CD4-positive, alpha-beta T cell (primary cell): ENCODE data around the gene PCOLCE2. TPM values are rescaled to one million over a fixed set of nuclear protein-coding genes. Genes with fewer than 3 reads are reported as not detected.

Source experiments
- ATAC-seq: fragments of 200-7000 bp; cut with Tn5 transposase; one replicate; pipeline ENCODE4 v1.10.0; 2022; ENCODE audit warnings: mild to moderate bottlenecking; ENCODE audit not compliant: poor library complexity
- CTCF ChIA-PET: fragments of 350-600 bp; sonication (Branson Sonifier 250); formaldehyde crosslinking; loops from one replicate; lab custom pipeline; 2021; ENCODE audit warnings: antibody characterized with exemption, inconsistent platforms; lab: Charles Lee
- POLR2A ChIA-PET: fragments of 350-600 bp; sonication (Branson Sonifier 250); formaldehyde crosslinking; loops from one replicate; lab custom pipeline; 2021; ENCODE audit warnings: antibody characterized with exemption, inconsistent platforms; lab: Charles Lee
- DNase-seq, 14 experiments: peaks; one replicate each; pipeline ENCODE4 v3.0.0-alpha.2; 2013 to 2020; ENCODE audit warnings: mixed read lengths in 2 of 14
- H3K27ac ChIP-seq, 2 donors: one replicate each; pipeline versions ENCODE4 v1.5.1 to v1.7.0; 2013; ENCODE audit warnings: low read length in 2 of 2, low read depth in 1 of 2, mild to moderate bottlenecking in 1 of 2
- H3K27me3 ChIP-seq, 2 experiments: 1 replicate in 1 of 2; 2 replicates in 1 of 2; pipeline versions ENCODE4 v1.6.1 to v1.7.0; 2013; ENCODE audit warnings: low read length in 2 of 2, control low read depth in 1 of 2, mild to moderate bottlenecking in 1 of 2, moderate library complexity in 1 of 2; ENCODE audit not compliant: insufficient read depth in 2 of 2, control insufficient read depth in 1 of 2
- H3K36me3 ChIP-seq: one replicate; pipeline ENCODE4 v1.6.1; 2013; ENCODE audit warnings: low read length, control low read depth; ENCODE audit not compliant: insufficient read depth
- H3K4me1 ChIP-seq: one replicate; pipeline ENCODE4 v1.6.1; 2013; ENCODE audit warnings: low read length, control low read depth; ENCODE audit not compliant: insufficient read depth
- H3K4me3 ChIP-seq: one replicate; pipeline ENCODE4 v1.5.1; 2013; ENCODE audit warnings: mild to moderate bottlenecking, low read length, moderate library complexity
- H3K9me3 ChIP-seq, 2 experiments: 1 replicate in 1 of 2; 2 replicates in 1 of 2; pipeline versions ENCODE4 v1.6.1 to v1.7.0; 2013; ENCODE audit warnings: low read length in 2 of 2, mild to moderate bottlenecking in 2 of 2, control low read depth in 1 of 2, moderate library complexity in 1 of 2; ENCODE audit not compliant: control insufficient read depth in 1 of 2, insufficient read depth in 1 of 2
- H3K27ac Mint-ChIP-seq: one replicate; pipeline ENCODE4 v1.8.0; 2020; ENCODE audit warnings: mixed read lengths
- H3K27me3 Mint-ChIP-seq: one replicate; pipeline ENCODE4 v1.8.0; 2021; ENCODE audit warnings: mixed read lengths
- H3K36me3 Mint-ChIP-seq: one replicate; pipeline ENCODE4 v1.8.0; 2021; ENCODE audit warnings: low read depth, mixed read lengths
- H3K4me1 Mint-ChIP-seq: one replicate; pipeline ENCODE4 v1.8.0; 2021; ENCODE audit warnings: low read depth, mixed read lengths
- H3K4me3 Mint-ChIP-seq: one replicate; pipeline ENCODE4 v1.8.0; 2020; ENCODE audit warnings: mild to moderate bottlenecking, mixed read lengths
- H3K9me3 Mint-ChIP-seq: one replicate; pipeline ENCODE4 v1.8.0; 2020; ENCODE audit warnings: mixed read lengths
- CTCF ChIP-seq: fragments of 200-600 bp; IDR thresholded peaks from one replicate; pipeline ENCODE4 v1.8.0; 2022; ENCODE audit warnings: antibody characterized with exemption, mild to moderate bottlenecking
- intact Hi-C, 2 experiments: fragments of 100-400 bp; cut with DNase I in 1 of 2; cut with micrococcal nuclease in 1 of 2; formaldehyde crosslinking; loops; one replicate each; pipeline versions ENCODE4 v1.15.1 to v1.9.0; 2023 to 2025; cut with DNase I, micrococcal nuclease
- total RNA-seq, 174 experiments: library from RNA in 2 of 174; stranded (reverse) in 2 of 174; gene quantifications; one replicate each; pipeline ENCODE4 v1.2.3 and lab custom pipeline; 2021 to 2026

The PCOLCE2 gene
- total RNA-seq, 2 experiments from 2014 or later = not detected

DNA sequence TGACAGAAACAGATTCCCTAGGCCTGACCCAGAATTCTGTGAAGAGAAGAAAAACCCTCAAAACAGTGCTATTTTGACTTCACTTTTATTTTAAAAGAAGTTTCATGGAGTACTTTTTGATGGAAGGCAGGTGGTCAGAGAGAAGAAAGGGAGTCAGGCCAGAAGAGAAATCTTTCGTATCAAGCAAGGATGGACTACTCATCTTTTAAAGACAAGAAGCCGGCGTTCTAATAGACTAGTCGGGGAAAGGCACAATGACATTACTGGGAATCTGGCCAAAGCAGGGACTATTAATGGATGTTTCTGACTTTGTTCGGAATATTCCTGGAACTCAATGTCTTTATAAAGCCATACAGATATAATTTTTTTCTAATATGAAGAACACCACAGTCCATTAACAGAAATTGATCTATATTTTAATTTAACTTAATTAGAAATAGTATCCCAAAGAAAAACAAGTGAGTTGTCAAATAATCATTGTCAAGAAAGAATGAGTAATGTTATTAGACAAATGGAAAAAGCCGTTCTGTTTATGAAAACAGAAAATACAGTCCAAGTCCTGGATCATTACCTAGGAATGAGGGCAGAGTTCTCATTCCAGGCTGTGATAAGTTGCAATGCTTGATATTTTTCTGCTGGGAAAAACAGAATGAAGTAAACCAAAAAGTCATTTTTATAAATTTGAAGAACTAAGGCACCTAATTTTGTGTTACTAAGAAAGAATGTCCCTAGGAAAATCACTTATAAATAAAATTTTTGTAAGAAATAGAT lies 23.7 kb upstream of the PCOLCE2 start:
- no peak overlapping the region for H3K27ac Mint-ChIP-seq
- POLR2A ChIA-PET = no interaction called here
- H3K4me1 Mint-ChIP-seq = no peaks in the 10 kb centered on the region

GRCh38 chr3:142910280-142910679 lies 21.4 kb upstream of the PCOLCE2 start:
- no peak overlapping the region for H3K27ac Mint-ChIP-seq

More for the DNA sequence above, 23.7 kb upstream of the PCOLCE2 start:
- no peaks in the 10 kb centered on the region for H3K9me3 ChIP-seq
- Mint-ChIP-seq H3K27me3 (peaks cover 55% of the 10 kb centered on the region), H3K9me3 (no peaks in the 10 kb centered on the region), H3K4me3 (no peak overlapping the region), H3K36me3 (no peaks in the 10 kb centered on the region)
- intact Hi-C loops = no loop called here
- no peaks in the 10 kb centered on the region for H3K4me1 ChIP-seq
- CTCF ChIA-PET = no interaction called here
- DNase-seq = no peak
- H3K27me3 ChIP-seq = peaks cover 5 to 9% of the 10 kb centered on the region in 2 experiments
- no peak overlapping the region for H3K27ac ChIP-seq
- ATAC-seq = no peak
- no peak overlapping the region for H3K4me3 ChIP-seq
- TF ChIP-seq CTCF = no peak
- no peaks in the 10 kb centered on the region for H3K36me3 ChIP-seq

GRCh38 chr3:142909282-142909681 lies 20.4 kb upstream of the PCOLCE2 start:
- Mint-ChIP-seq H3K9me3 (no peaks in the 10 kb centered on the region), H3K36me3 (no peaks in the 10 kb centered on the region), H3K4me3 (no peak overlapping the region), H3K27ac (no peak overlapping the region), H3K27me3 (peaks cover 68% of the 10 kb centered on the region), H3K4me1 (no peaks in the 10 kb centered on the region)
- no peaks in the 10 kb centered on the region for H3K4me1 ChIP-seq
- H3K36me3 ChIP-seq = no peaks in the 10 kb centered on the region
- ChIA-PET POLR2A (no interaction called here), CTCF (no interaction called here)
- H3K9me3 ChIP-seq = no peaks in the 10 kb centered on the region
- no peak overlapping the region for H3K4me3 ChIP-seq
- ATAC-seq = no peak
- H3K27me3 ChIP-seq = peaks cover under 1 to 5% of the 10 kb centered on the region in 2 experiments
- no peak for TF ChIP-seq CTCF
- intact Hi-C loops = no loop called here
- no peak for DNase-seq
- no peak overlapping the region for H3K27ac ChIP-seq

More at GRCh38 chr3:142910280-142910679, 21.4 kb upstream of the PCOLCE2 start:
- DNase-seq (no peak), ATAC-seq (no peak)
- Histone ChIP-seq H3K4me3 (no peak overlapping the region), H3K27ac (no peak overlapping the region), H3K27me3 (peaks cover 5 to 9% of the 10 kb centered on the region in 2 experiments), H3K36me3 (no peaks in the 10 kb centered on the region), H3K9me3 (no peaks in the 10 kb centered on the region), H3K4me1 (no peaks in the 10 kb centered on the region)
- POLR2A ChIA-PET = no interaction called here
- no peak for TF ChIP-seq CTCF
- Mint-ChIP-seq H3K9me3 (no peaks in the 10 kb centered on the region), H3K36me3 (no peaks in the 10 kb centered on the region), H3K27me3 (peaks cover 64% of the 10 kb centered on the region), H3K4me3 (no peak overlapping the region), H3K4me1 (no peaks in the 10 kb centered on the region)
- CTCF ChIA-PET = no interaction called here
- intact Hi-C loops = no loop called here
